ENCODE results near the gene CCDC51.

DNA sequence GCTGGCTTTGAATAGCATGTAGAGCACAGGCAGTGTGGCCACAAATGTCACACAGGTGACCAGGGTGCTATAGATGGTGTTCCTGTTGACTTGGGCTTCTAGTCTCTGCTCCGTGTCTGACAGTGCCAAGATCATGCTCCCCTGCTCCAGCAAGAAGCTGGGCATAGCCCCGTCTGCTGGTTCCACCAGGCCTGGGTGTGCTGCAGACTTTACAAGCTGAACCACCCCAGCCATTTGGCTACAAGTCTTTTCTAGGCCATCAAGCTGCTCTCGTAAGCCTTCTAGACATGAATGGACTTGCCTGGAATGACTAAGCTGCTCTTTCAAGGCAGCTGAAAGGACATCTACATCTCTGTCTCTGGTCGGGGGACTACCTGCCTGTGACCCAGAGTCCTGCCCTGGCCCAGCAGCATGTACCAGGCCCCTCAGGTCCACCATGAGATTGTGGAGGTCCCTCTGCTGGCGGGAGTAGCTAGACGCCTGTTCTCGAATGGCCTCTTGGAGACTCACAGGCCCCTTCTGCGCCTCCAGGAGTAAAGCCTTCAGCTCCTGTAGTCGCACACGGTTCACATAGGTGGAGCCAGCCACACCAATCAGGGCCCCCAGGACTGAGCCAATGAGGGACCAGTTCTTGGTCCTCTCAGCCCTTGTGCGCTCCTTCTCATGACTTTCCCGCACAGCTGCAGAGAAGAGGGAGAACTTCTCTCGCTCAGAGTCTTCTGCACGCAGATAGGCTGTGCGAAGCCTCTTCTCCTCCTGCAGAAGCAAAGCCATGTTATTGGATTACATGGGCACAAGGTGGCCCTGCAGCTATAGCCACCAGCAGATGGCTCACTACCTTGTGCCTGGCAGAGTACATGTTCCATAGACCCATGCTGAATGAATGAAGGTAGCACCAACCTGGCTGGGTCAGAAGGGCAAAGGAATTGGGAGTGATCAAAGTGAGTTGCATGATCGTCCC lies 7.2 kb downstream of the CCDC51 start:
- TF ChIP-seq EZH2 (IDR thresholded peaks at IDR 0.05; ENCODE audit: borderline replicate concordance, insufficient read depth, low read length, poor library complexity, severe bottlenecking) (no peak), RAD21 (conservative IDR thresholded peaks at IDR 0.05) (no peak), EP300 (conservative IDR thresholded peaks at IDR 0.05; ENCODE audit: poor library complexity, severe bottlenecking) (no peak), TAF1 (IDR thresholded peaks at IDR 0.05; ENCODE audit: low read depth) (no peak), POLR2AphosphoS5 (IDR thresholded peaks at IDR 0.05) (no peak)
- TF ChIP-seq, protein P1, sequence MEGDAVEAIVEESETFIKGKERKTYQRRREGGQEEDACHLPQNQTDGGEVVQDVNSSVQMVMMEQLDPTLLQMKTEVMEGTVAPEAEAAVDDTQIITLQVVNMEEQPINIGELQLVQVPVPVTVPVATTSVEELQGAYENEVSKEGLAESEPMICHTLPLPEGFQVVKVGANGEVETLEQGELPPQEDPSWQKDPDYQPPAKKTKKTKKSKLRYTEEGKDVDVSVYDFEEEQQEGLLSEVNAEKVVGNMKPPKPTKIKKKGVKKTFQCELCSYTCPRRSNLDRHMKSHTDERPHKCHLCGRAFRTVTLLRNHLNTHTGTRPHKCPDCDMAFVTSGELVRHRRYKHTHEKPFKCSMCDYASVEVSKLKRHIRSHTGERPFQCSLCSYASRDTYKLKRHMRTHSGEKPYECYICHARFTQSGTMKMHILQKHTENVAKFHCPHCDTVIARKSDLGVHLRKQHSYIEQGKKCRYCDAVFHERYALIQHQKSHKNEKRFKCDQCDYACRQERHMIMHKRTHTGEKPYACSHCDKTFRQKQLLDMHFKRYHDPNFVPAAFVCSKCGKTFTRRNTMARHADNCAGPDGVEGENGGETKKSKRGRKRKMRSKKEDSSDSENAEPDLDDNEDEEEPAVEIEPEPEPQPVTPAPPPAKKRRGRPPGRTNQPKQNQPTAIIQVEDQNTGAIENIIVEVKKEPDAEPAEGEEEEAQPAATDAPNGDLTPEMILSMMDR (IDR thresholded peaks at IDR 0.05; ENCODE audit: poor library complexity, severe bottlenecking) = no peak
- TF ChIP-seq, protein P2, sequence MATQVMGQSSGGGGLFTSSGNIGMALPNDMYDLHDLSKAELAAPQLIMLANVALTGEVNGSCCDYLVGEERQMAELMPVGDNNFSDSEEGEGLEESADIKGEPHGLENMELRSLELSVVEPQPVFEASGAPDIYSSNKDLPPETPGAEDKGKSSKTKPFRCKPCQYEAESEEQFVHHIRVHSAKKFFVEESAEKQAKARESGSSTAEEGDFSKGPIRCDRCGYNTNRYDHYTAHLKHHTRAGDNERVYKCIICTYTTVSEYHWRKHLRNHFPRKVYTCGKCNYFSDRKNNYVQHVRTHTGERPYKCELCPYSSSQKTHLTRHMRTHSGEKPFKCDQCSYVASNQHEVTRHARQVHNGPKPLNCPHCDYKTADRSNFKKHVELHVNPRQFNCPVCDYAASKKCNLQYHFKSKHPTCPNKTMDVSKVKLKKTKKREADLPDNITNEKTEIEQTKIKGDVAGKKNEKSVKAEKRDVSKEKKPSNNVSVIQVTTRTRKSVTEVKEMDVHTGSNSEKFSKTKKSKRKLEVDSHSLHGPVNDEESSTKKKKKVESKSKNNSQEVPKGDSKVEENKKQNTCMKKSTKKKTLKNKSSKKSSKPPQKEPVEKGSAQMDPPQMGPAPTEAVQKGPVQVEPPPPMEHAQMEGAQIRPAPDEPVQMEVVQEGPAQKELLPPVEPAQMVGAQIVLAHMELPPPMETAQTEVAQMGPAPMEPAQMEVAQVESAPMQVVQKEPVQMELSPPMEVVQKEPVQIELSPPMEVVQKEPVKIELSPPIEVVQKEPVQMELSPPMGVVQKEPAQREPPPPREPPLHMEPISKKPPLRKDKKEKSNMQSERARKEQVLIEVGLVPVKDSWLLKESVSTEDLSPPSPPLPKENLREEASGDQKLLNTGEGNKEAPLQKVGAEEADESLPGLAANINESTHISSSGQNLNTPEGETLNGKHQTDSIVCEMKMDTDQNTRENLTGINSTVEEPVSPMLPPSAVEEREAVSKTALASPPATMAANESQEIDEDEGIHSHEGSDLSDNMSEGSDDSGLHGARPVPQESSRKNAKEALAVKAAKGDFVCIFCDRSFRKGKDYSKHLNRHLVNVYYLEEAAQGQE (IDR thresholded peaks at IDR 0.05; ENCODE audit: borderline replicate concordance) = no peak
